Measurements from ENCODE around the gene USP36. TPM values are rescaled to one million over a fixed set of nuclear protein-coding genes. Genes with fewer than 3 reads are reported as not detected.

Gene USP36
- total RNA-seq, 1 experiment from 2014 or later: 74.0 TPM

- Mint-ChIP-seq H3K4me3 (no peak overlapping the region), H3K27ac (peak overlapping the region; percentile 31; the same call in 1 of the 2 replicates), H3K27me3 (ENCODE audit: low read depth) (no peaks in the 10 kb centered on the region), H3K36me3 (peaks cover 4% of the 10 kb centered on the region; the same call in 1 of the 2 replicates), H3K9me3 (no peaks in the 10 kb centered on the region), H3K4me1 (no peaks in the 10 kb centered on the region)
- DNase-seq (ENCODE audit: low spot score) (no peak), ATAC-seq (no peak)
- POLR2A ChIA-PET: no interaction called here
- CTCF ChIA-PET: no interaction called here
- no peak for TF ChIP-seq HMGA2 (CRISPR knock-in tag; IDR thresholded peaks at IDR 0.05)
- TF ChIP-seq FOXP1 (CRISPR knock-in tag; IDR thresholded peaks at IDR 0.05; ENCODE audit: borderline replicate concordance): no peak
- no peak for TF ChIP-seq TP53 (CRISPR knock-in tag; IDR thresholded peaks at IDR 0.05)
- TF ChIP-seq OVOL2 (CRISPR knock-in tag; IDR thresholded peaks at IDR 0.05; ENCODE audit: borderline replicate concordance): no peak
- no peak for TF ChIP-seq ZNF317 (CRISPR knock-in tag; IDR thresholded peaks at IDR 0.05; ENCODE audit: borderline replicate concordance, low read depth)
- no peak for TF ChIP-seq E2F5 (CRISPR knock-in tag; IDR thresholded peaks at IDR 0.05)
- TF ChIP-seq ARID4B (CRISPR knock-in tag; IDR thresholded peaks at IDR 0.05; ENCODE audit: borderline replicate concordance): no peak
- no peak for TF ChIP-seq PRRX2 (CRISPR knock-in tag; IDR thresholded peaks at IDR 0.05)
- TF ChIP-seq, protein P1, sequence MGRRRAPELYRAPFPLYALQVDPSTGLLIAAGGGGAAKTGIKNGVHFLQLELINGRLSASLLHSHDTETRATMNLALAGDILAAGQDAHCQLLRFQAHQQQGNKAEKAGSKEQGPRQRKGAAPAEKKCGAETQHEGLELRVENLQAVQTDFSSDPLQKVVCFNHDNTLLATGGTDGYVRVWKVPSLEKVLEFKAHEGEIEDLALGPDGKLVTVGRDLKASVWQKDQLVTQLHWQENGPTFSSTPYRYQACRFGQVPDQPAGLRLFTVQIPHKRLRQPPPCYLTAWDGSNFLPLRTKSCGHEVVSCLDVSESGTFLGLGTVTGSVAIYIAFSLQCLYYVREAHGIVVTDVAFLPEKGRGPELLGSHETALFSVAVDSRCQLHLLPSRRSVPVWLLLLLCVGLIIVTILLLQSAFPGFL (CRISPR knock-in tag; IDR thresholded peaks at IDR 0.05; ENCODE audit: borderline replicate concordance): no peak
- no peak for TF ChIP-seq ZNF138 (CRISPR knock-in tag; conservative IDR thresholded peaks at IDR 0.05)
- no peak for TF ChIP-seq ATF1 (CRISPR knock-in tag; IDR thresholded peaks at IDR 0.05)
- TF ChIP-seq, protein P2, sequence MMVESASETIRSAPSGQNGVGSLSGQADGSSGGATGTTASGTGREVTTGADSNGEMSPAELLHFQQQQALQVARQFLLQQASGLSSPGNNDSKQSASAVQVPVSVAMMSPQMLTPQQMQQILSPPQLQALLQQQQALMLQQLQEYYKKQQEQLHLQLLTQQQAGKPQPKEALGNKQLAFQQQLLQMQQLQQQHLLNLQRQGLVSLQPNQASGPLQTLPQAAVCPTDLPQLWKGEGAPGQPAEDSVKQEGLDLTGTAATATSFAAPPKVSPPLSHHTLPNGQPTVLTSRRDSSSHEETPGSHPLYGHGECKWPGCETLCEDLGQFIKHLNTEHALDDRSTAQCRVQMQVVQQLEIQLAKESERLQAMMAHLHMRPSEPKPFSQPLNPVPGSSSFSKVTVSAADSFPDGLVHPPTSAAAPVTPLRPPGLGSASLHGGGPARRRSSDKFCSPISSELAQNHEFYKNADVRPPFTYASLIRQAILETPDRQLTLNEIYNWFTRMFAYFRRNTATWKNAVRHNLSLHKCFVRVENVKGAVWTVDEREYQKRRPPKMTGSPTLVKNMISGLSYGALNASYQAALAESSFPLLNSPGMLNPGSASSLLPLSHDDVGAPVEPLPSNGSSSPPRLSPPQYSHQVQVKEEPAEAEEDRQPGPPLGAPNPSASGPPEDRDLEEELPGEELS (CRISPR knock-in tag; IDR thresholded peaks at IDR 0.05): no peak
- no peak for TF ChIP-seq ZNF121 (CRISPR knock-in tag; IDR thresholded peaks at IDR 0.05)
Measured at GRCh38 chr17:78862073-78863023, 21.7 kb upstream of the USP36 start.

DNA sequence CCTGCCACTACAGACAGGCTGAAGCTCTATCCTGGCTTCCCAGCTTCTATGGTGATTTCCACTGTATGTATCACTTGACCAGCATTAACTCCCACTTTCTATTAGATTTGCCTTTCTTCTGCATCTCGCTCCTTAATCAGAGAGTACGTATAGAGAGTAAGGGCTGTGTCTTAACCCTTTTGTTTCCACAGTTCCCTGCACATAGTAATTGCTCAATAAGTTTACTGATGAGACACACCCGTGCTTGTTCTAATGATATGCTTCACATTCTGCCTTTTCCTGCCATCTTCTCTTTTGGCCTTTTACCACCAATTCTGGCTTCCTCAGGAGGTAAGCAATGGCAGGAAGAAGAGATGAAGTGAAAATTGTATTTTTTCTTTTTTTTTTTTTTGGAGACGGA is 20.6 kb upstream of the USP36 start:
- Mint-ChIP-seq H3K36me3 (peaks cover 4% of the 10 kb centered on the region; the same call in 1 of the 2 replicates), H3K27ac (no peak overlapping the region), H3K4me1 (no peaks in the 10 kb centered on the region), H3K27me3 (ENCODE audit: low read depth) (no peaks in the 10 kb centered on the region), H3K9me3 (no peaks in the 10 kb centered on the region), H3K4me3 (no peak overlapping the region)
- CTCF ChIA-PET: interaction anchor here (0.6 to 1.2 kb wide), 2 partner anchors 9 to 450 kb away, joined by 4 to 5 read pairs; no protein-coding TSS in a partner anchor
- DNase-seq (ENCODE audit: low spot score) (no peak), ATAC-seq (no peak)
- POLR2A ChIA-PET: no interaction called here
- TF ChIP-seq, protein P3, sequence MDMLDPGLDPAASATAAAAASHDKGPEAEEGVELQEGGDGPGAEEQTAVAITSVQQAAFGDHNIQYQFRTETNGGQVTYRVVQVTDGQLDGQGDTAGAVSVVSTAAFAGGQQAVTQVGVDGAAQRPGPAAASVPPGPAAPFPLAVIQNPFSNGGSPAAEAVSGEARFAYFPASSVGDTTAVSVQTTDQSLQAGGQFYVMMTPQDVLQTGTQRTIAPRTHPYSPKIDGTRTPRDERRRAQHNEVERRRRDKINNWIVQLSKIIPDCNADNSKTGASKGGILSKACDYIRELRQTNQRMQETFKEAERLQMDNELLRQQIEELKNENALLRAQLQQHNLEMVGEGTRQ (CRISPR knock-in tag; IDR thresholded peaks at IDR 0.05): no peak
- TF ChIP-seq NFATC4 (CRISPR knock-in tag; IDR thresholded peaks at IDR 0.05): no peak
- no peak for TF ChIP-seq ATF3 (CRISPR knock-in tag; conservative IDR thresholded peaks at IDR 0.05)
- TF ChIP-seq ZNF121 (CRISPR knock-in tag; IDR thresholded peaks at IDR 0.05): no peak
- TF ChIP-seq TCF7 (CRISPR knock-in tag; IDR thresholded peaks at IDR 0.05; ENCODE audit: low read depth): no peak
- no peak for TF ChIP-seq KAT7 (CRISPR knock-in tag; IDR thresholded peaks at IDR 0.05; ENCODE audit: borderline replicate concordance)
- TF ChIP-seq ZNF317 (CRISPR knock-in tag; IDR thresholded peaks at IDR 0.05; ENCODE audit: borderline replicate concordance, low read depth): no peak
- no peak for TF ChIP-seq PRRX2 (CRISPR knock-in tag; IDR thresholded peaks at IDR 0.05)
- no peak for TF ChIP-seq TP53 (CRISPR knock-in tag; IDR thresholded peaks at IDR 0.05)
- no peak for TF ChIP-seq NFYB (CRISPR knock-in tag; conservative IDR thresholded peaks at IDR 0.05; ENCODE audit: low read depth)
- TF ChIP-seq, protein P1 (CRISPR knock-in tag; IDR thresholded peaks at IDR 0.05; ENCODE audit: borderline replicate concordance): no peak
